ENCODE results near the gene RAPGEF5.

DNA sequence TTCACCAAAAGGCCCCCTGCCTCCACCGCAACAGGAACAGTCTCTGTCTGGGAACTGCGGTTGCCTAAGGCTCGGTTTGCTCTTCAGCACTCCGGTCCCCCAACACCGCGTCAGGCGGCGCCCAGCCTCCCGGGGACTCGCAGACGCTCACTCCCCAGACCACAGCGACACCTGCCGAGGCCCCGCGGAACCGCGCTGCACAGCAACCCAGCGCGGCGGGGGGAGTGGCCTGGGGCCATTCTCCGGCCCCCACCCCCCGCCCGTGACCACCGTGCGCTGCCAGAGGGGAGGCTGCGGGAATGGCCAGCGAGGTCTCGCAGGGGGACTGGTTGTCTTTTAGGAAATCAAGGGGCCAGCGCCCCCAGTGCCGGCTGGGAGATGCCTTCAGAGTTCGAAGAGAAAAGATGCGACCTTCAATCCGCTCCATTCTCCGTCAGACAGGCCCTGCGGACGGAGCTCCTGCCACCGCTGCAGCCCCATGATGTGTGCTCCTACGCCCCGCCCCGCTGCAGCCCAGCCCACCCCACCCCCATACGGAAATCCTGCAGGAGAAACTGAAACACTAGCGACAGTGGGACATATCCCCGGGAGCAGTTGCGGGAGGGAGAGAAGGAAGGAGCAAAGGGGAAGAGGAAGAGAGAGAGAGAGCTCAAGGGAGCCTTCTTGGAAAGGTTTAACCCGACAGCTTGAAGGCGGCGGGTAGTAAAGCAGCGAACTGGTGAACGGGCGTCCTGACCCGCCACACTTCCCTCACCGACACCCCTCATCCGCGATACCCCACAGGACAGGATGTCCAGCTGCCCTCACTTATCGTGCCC, 273.9 kb downstream of the RAPGEF5 start:
- no peak for TF ChIP-seq YY1 (IDR thresholded peaks at IDR 0.05; ENCODE audit: insufficient read depth, insufficient read length)
- no peak for TF ChIP-seq SUZ12 (IDR thresholded peaks at IDR 0.05; ENCODE audit: extremely low read depth, insufficient read depth, insufficient read length)
- TF ChIP-seq ZNF274 (IDR thresholded peaks at IDR 0.05; ENCODE audit: low read depth, low read length): no peak

All from NT2/D1 (cell line).